Measurements from ENCODE around the gene EPHB3.

The EPHB3 gene

DNA sequence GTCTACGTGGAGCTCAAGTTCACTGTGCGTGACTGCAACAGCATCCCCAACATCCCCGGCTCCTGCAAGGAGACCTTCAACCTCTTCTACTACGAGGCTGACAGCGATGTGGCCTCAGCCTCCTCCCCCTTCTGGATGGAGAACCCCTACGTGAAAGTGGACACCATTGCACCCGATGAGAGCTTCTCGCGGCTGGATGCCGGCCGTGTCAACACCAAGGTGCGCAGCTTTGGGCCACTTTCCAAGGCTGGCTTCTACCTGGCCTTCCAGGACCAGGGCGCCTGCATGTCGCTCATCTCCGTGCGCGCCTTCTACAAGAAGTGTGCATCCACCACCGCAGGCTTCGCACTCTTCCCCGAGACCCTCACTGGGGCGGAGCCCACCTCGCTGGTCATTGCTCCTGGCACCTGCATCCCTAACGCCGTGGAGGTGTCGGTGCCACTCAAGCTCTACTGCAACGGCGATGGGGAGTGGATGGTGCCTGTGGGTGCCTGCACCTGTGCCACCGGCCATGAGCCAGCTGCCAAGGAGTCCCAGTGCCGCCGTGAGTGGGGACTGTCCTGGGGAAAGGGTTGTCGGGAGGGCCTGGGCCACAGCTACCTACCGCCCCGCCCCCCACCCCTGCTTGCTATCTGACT, 11.2 kb downstream of the EPHB3 start:
- in situ Hi-C loops (cut with MboI; ENCODE audit: low pct_unique_long_range_greater_than_20kb, low sequenced_read_pairs, unreplicated experiment): no loop called here
- TF ChIP-seq, protein P1, sequence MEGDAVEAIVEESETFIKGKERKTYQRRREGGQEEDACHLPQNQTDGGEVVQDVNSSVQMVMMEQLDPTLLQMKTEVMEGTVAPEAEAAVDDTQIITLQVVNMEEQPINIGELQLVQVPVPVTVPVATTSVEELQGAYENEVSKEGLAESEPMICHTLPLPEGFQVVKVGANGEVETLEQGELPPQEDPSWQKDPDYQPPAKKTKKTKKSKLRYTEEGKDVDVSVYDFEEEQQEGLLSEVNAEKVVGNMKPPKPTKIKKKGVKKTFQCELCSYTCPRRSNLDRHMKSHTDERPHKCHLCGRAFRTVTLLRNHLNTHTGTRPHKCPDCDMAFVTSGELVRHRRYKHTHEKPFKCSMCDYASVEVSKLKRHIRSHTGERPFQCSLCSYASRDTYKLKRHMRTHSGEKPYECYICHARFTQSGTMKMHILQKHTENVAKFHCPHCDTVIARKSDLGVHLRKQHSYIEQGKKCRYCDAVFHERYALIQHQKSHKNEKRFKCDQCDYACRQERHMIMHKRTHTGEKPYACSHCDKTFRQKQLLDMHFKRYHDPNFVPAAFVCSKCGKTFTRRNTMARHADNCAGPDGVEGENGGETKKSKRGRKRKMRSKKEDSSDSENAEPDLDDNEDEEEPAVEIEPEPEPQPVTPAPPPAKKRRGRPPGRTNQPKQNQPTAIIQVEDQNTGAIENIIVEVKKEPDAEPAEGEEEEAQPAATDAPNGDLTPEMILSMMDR (IDR thresholded peaks at IDR 0.05; ENCODE audit: extremely low read depth, insufficient read depth, missing control alignments): no peak
- no peak for DNase-seq (ENCODE audit: low spot score)

DNA sequence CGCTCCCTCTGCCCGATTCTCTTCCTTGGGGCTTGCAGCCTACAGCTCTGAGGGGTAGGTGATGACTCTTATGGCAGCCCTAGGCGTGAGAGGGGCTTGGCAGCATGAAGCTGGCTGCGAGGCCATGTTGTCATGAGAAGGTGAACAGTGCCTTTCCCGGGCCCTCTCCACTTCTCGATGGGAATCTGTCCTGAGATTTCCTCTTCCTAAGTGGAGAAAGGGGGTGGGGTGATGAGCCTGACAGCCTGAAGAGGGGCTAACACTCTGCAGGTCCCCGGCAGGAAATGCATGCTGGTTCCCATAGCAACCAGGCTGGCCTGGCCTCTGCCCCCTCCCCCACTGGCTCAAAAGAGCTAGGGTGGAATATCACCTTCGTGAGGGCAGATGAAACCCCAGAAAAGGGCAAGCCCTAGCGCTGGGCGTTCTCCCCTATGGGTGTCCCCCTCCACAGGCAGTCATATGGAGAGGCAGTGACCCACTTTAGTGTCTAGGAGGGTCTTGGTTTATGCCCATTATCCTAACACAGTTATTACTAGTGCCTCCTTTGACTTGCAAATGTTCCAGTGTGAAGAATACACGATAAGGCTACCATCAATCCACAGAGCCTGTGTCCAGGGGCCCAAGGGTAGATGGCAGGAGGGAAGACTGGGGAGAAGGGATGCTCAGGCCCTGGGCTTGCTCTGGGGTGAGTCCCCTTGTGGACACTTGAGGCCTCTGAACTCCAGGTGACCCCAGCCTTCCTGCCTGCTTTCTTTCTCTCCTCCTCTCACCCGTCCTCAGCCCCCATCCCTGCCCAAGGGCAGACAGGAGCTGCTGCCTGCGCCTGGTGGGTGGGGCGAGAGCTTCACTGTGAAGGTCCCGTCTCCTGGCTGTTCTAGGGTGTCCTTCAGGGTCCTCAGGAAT, 13.2 kb downstream of the EPHB3 start:
- DNase-seq (ENCODE audit: low spot score): no peak
- TF ChIP-seq, protein P1 (IDR thresholded peaks at IDR 0.05; ENCODE audit: extremely low read depth, insufficient read depth, missing control alignments): no peak
- in situ Hi-C loops (cut with MboI; ENCODE audit: low pct_unique_long_range_greater_than_20kb, low sequenced_read_pairs, unreplicated experiment): no loop called here

DNA sequence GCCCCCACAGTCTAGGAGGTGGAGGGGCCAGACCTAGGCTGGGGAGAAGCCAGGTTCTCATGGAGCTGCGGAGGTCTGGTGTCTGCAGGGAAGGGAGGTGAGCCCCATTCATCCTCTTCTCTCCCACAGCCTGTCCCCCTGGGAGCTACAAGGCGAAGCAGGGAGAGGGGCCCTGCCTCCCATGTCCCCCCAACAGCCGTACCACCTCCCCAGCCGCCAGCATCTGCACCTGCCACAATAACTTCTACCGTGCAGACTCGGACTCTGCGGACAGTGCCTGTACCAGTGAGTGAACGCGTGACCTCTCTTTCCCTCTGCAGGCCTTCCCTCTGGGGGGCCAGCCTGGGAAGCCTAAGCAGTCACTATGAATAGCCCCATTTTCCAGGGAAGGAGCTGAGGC, 14.1 kb downstream of the EPHB3 start:
- TF ChIP-seq, protein P1 (IDR thresholded peaks at IDR 0.05; ENCODE audit: extremely low read depth, insufficient read depth, missing control alignments): no peak
- DNase-seq (ENCODE audit: low spot score): no peak
- in situ Hi-C loops (cut with MboI; ENCODE audit: low pct_unique_long_range_greater_than_20kb, low sequenced_read_pairs, unreplicated experiment): no loop called here

DNA sequence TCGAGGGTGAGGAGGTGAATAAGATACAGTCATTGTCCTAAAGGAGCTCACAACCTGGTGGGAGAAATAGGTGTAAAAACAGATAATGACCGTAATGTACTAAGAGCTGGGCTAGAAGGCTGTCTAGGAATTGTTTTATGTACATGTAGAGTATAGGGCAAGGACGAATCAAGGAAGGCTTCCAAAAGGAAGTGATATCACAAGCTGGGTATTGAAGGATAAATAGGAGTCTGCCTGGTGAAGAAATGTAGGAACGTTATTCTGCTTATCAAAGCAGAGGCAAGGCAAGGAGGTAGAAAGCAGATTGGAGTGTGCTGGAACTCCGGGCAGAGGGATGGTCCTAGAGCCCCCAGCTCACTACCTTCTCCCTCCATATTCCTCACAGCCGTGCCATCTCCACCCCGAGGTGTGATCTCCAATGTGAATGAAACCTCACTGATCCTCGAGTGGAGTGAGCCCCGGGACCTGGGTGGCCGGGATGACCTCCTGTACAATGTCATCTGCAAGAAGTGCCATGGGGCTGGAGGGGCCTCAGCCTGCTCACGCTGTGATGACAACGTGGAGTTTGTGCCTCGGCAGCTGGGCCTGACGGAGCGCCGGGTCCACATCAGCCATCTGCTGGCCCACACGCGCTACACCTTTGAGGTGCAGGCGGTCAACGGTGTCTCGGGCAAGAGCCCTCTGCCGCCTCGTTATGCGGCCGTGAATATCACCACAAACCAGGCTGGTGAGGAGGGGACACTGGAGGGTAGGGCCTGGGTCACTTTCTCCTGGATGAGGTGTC, 15.1 kb downstream of the EPHB3 start:
- in situ Hi-C loops (cut with MboI; ENCODE audit: low pct_unique_long_range_greater_than_20kb, low sequenced_read_pairs, unreplicated experiment): no loop called here
- no peak for DNase-seq (ENCODE audit: low spot score)
- TF ChIP-seq, protein P1 (IDR thresholded peaks at IDR 0.05; ENCODE audit: extremely low read depth, insufficient read depth, missing control alignments): no peak

DNA sequence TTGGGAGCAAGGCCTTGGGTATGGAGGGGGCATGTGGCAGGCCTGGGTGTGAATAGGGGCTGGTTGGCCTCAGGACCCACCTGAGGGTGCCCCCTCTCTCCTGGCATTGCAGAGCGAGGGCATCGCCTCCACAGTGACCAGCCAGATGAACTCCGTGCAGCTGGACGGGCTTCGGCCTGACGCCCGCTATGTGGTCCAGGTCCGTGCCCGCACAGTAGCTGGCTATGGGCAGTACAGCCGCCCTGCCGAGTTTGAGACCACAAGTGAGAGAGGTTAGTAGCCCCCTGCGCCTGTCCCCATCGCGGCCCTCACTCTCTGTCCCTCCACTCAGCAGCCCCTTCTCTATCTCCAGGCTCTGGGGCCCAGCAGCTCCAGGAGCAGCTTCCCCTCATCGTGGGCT, 16.0 kb downstream of the EPHB3 start:
- no peak for DNase-seq (ENCODE audit: low spot score)
- TF ChIP-seq, protein P1 (IDR thresholded peaks at IDR 0.05; ENCODE audit: extremely low read depth, insufficient read depth, missing control alignments): no peak
- in situ Hi-C loops (cut with MboI; ENCODE audit: low pct_unique_long_range_greater_than_20kb, low sequenced_read_pairs, unreplicated experiment): no loop called here

DNA sequence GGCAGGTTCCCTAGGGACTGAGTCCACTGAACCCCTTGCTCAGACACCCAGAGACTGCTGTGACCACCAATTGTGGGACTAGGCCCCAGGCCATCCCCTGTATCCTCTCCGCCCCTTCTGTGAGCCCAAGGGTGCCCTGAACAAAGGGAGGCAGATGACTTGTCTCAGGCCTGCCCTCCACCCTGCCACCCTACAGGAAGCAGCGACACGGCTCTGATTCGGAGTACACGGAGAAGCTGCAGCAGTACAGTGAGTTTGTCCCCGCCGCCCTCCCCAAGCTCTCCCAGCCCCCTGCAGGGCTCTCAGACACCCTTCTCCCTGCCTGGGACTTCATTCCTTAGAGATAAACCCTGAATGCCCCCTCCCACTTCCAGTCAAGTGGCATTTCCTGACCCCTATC, 16.6 kb downstream of the EPHB3 start:
- TF ChIP-seq, protein P1 (IDR thresholded peaks at IDR 0.05; ENCODE audit: extremely low read depth, insufficient read depth, missing control alignments): no peak
- in situ Hi-C loops (cut with MboI; ENCODE audit: low pct_unique_long_range_greater_than_20kb, low sequenced_read_pairs, unreplicated experiment): no loop called here
- DNase-seq (ENCODE audit: low spot score): no peak
